Parathyroid adenoma (tissue), 2 donors: ENCODE measurements around the gene C10orf88.

Experiments
- H2AFZ ChIP-seq: fragments of 300-600 bp; sonication (generic); one replicate; pipeline ENCODE4 v1.7.0; 2017; ENCODE audit warnings: antibody characterized with exemption, mild to moderate bottlenecking
- H3K27ac ChIP-seq: fragments of 300-600 bp; sonication (generic); one replicate; pipeline ENCODE4 v1.7.0; 2017
- H3K27me3 ChIP-seq: fragments of 300-600 bp; sonication (generic); one replicate; pipeline ENCODE4 v1.7.0; 2017; ENCODE audit warnings: low read length; ENCODE audit not compliant: control insufficient read depth, insufficient read depth
- H3K36me3 ChIP-seq: fragments of 300-600 bp; sonication (generic); one replicate; pipeline ENCODE4 v1.7.0; 2017; ENCODE audit warnings: low read length; ENCODE audit not compliant: control insufficient read depth, insufficient read depth
- H3K4me1 ChIP-seq: fragments of 300-600 bp; sonication (generic); one replicate; pipeline ENCODE4 v1.7.0; 2017; ENCODE audit warnings: control low read depth
- H3K4me2 ChIP-seq: fragments of 300-600 bp; sonication (generic); one replicate; pipeline ENCODE4 v1.7.0; 2017; ENCODE audit warnings: low read length
- H3K4me3 ChIP-seq: fragments of 300-600 bp; sonication (generic); one replicate; pipeline ENCODE4 v1.7.0; 2017; ENCODE audit warnings: low read depth, low read length
- H3K79me2 ChIP-seq: fragments of 300-600 bp; sonication (generic); one replicate; pipeline ENCODE4 v1.7.0; 2017; ENCODE audit warnings: control low read depth
- H3K9ac ChIP-seq: fragments of 300-600 bp; sonication (generic); one replicate; pipeline ENCODE4 v1.7.0; 2017; ENCODE audit warnings: mild to moderate bottlenecking
- H3K9me3 ChIP-seq: fragments of 300-600 bp; sonication (generic); one replicate; pipeline ENCODE4 v1.7.0; 2017; ENCODE audit warnings: low read length; ENCODE audit not compliant: control insufficient read depth
- CTCF ChIP-seq: fragments of 300-600 bp; sonication (generic); IDR thresholded peaks from one replicate; pipeline ENCODE4 v1.7.0; 2017; ENCODE audit warnings: antibody characterized with exemption, mild to moderate bottlenecking
- donor health status: primary hyperparathyroidism.

Gene C10orf88

GRCh38 chr10:122974023-122974422, 20.0 kb upstream of the C10orf88 start:
- Histone ChIP-seq H3K4me1 (no peaks in the 10 kb centered on the region), H3K9me3 (no peaks in the 10 kb centered on the region), H3K9ac (no peak overlapping the region)

DNA sequence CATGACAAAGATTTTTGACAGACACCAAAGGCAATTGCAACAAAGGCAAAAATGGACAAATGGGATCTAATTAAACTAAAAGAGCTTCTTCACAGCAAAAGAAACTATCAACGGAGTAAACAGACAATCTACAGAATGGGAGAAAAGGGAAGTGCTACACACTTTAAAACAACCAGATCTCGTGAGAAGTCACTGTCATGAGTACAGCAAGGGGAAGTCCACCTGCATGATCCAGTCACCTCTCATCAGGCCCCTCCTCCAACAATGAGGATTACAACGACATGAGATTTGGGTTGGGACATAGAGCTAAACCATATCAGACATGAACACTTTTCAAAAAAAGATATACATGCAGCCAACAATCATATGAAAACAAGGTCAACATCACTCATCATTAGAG, 14.7 kb upstream of the C10orf88 start:
- H3K9me3 ChIP-seq: no peaks in the 10 kb centered on the region
- no peak overlapping the region for H3K4me2 ChIP-seq
- H2AFZ ChIP-seq: no peak overlapping the region
- H3K27ac ChIP-seq: no peak overlapping the region
- H3K36me3 ChIP-seq: no peaks in the 10 kb centered on the region
- H3K4me3 ChIP-seq: no peak overlapping the region
- H3K27me3 ChIP-seq: no peaks in the 10 kb centered on the region
- H3K4me1 ChIP-seq: no peaks in the 10 kb centered on the region
- H3K9ac ChIP-seq: no peak overlapping the region
- no peak for TF ChIP-seq CTCF
- H3K79me2 ChIP-seq: no peaks in the 10 kb centered on the region

More at GRCh38 chr10:122974023-122974422, 20.0 kb upstream of the C10orf88 start:
- no peaks in the 10 kb centered on the region for H3K27me3 ChIP-seq
- TF ChIP-seq CTCF: no peak
- H2AFZ ChIP-seq: no peak overlapping the region
- H3K27ac ChIP-seq: no peak overlapping the region
- H3K36me3 ChIP-seq: no peaks in the 10 kb centered on the region
- no peak overlapping the region for H3K4me3 ChIP-seq
- H3K4me2 ChIP-seq: no peak overlapping the region
- no peaks in the 10 kb centered on the region for H3K79me2 ChIP-seq

- Histone ChIP-seq H3K79me2 (no peaks in the 10 kb centered on the region), H3K27ac (no peak overlapping the region), H3K9ac (no peak overlapping the region), H3K4me3 (no peak overlapping the region), H3K4me2 (no peak overlapping the region), H3K4me1 (no peaks in the 10 kb centered on the region), H3K9me3 (no peaks in the 10 kb centered on the region), H3K27me3 (no peaks in the 10 kb centered on the region), H3K36me3 (no peaks in the 10 kb centered on the region), H2AFZ (no peak overlapping the region)
- TF ChIP-seq CTCF: no peak
Observed at GRCh38 chr10:122966879-122967278, 12.9 kb upstream of the C10orf88 start.

GRCh38 chr10:122962405-122962804, 8.4 kb upstream of the C10orf88 start:
- no peaks in the 10 kb centered on the region for H3K79me2 ChIP-seq
- no peaks in the 10 kb centered on the region for H3K36me3 ChIP-seq
- no peak overlapping the region for H3K27ac ChIP-seq
- TF ChIP-seq CTCF: no peak
- H2AFZ ChIP-seq: no peak overlapping the region
- no peak overlapping the region for H3K4me2 ChIP-seq
- no peaks in the 10 kb centered on the region for H3K9me3 ChIP-seq
- no peak overlapping the region for H3K4me3 ChIP-seq
- no peak overlapping the region for H3K9ac ChIP-seq
- H3K4me1 ChIP-seq: no peaks in the 10 kb centered on the region
- no peaks in the 10 kb centered on the region for H3K27me3 ChIP-seq

- no peak for TF ChIP-seq CTCF
- H3K27me3 ChIP-seq: no peaks in the 10 kb centered on the region
- H2AFZ ChIP-seq: no peak overlapping the region
- no peak overlapping the region for H3K4me3 ChIP-seq
- no peak overlapping the region for H3K4me2 ChIP-seq
- H3K4me1 ChIP-seq: peaks cover 6% of the 10 kb centered on the region
- H3K79me2 ChIP-seq: no peaks in the 10 kb centered on the region
- H3K27ac ChIP-seq: no peak overlapping the region
- no peaks in the 10 kb centered on the region for H3K9me3 ChIP-seq
- H3K9ac ChIP-seq: no peak overlapping the region
- no peaks in the 10 kb centered on the region for H3K36me3 ChIP-seq
Observed at GRCh38 chr10:122957474-122957873, 3.4 kb upstream of the C10orf88 start.
